ENCODE results near the gene TRIM29. TPM values are rescaled to one million over a fixed set of nuclear protein-coding genes. Genes with fewer than 3 reads are reported as not detected.

Gene TRIM29
- total RNA-seq, 1 experiment from 2014 or later: not detected

GRCh38 chr11:120117991-120118390 lies 19.9 kb downstream of the TRIM29 start:
- H2AK5ac ChIP-seq (ENCODE audit: insufficient read length, low read length): no peak overlapping the region
- no peak overlapping the region for H3K9ac ChIP-seq (ENCODE audit: extremely low read depth, insufficient read length, low read length)
- no peak overlapping the region for H2BK20ac ChIP-seq (ENCODE audit: low read depth, low read length, poor library complexity, severe bottlenecking)
- Mint-ChIP-seq H3K36me3 (ENCODE audit: insufficient read depth in 1 of 3, low read depth in 3 of 3) (peaks cover 0 to 6% (median 5%) of the 10 kb centered on the region in 3 experiments; a peak in 3 of 7 replicates), H3K9me3 (peaks cover 3 to 5% of the 10 kb centered on the region in 2 experiments), H3K27me3 (ENCODE audit: low read depth) (peaks cover 40% of the 10 kb centered on the region), H3K4me3 (no peak overlapping the region), H3K27ac (no peak overlapping the region), H3K4me1 (peaks cover 5 to 18% of the 10 kb centered on the region in 2 experiments)
- H3K23ac ChIP-seq (ENCODE audit: insufficient read length, low read depth, low read length): no peak overlapping the region
- H3K79me1 ChIP-seq (ENCODE audit: insufficient read depth, low read depth, low read length, poor library complexity, severe bottlenecking): no peaks in the 10 kb centered on the region
- H2BK120ac ChIP-seq (ENCODE audit: low read depth, low read length, poor library complexity, severe bottlenecking): no peak overlapping the region
- no peaks in the 10 kb centered on the region for H3K9me3 ChIP-seq (ENCODE audit: control insufficient read depth, low read depth, low read length)
- H4K91ac ChIP-seq (ENCODE audit: insufficient read length, low read depth, low read length): no peak overlapping the region
- no peaks in the 10 kb centered on the region for H3K4me1 ChIP-seq (ENCODE audit: insufficient read depth, low read length)
- no peak overlapping the region for H4K5ac ChIP-seq (ENCODE audit: insufficient read length, low read depth, low read length)
- H2AFZ ChIP-seq (ENCODE audit: low read length): no peak overlapping the region
- H2BK12ac ChIP-seq (ENCODE audit: insufficient read length, low read depth, low read length): no peak overlapping the region
- no peak overlapping the region for H2BK15ac ChIP-seq (ENCODE audit: low read depth, low read length)
- H3K4me2 ChIP-seq (ENCODE audit: insufficient read depth, insufficient read length, low read length): no peak overlapping the region
- no peak overlapping the region for H4K8ac ChIP-seq (replicated peaks; ENCODE audit: insufficient read length, low read depth, low read length)
- H3K27ac ChIP-seq (ENCODE audit: insufficient read length, low read depth, low read length): no peak overlapping the region
- H3K18ac ChIP-seq (ENCODE audit: insufficient read length, low read depth, low read length): no peak overlapping the region
- no peaks in the 10 kb centered on the region for H3K27me3 ChIP-seq (ENCODE audit: insufficient read depth, low read length)
- H2BK5ac ChIP-seq (ENCODE audit: insufficient read length, low read length): no peak overlapping the region
- no peak overlapping the region for H3K4ac ChIP-seq (ENCODE audit: low read depth, low read length)
- TF ChIP-seq CTCF (conservative IDR thresholded peaks at IDR 0.05): no peak
- no peaks in the 10 kb centered on the region for H4K20me1 ChIP-seq (ENCODE audit: control insufficient read depth, insufficient read depth, insufficient read length)
- H3K56ac ChIP-seq (ENCODE audit: insufficient read length, low read depth, low read length): no peak overlapping the region
- no peaks in the 10 kb centered on the region for H3K79me2 ChIP-seq (ENCODE audit: insufficient read depth, low read length)
- no peaks in the 10 kb centered on the region for H3K23me2 ChIP-seq (ENCODE audit: insufficient read length, low read depth, low read length, poor library complexity, severe bottlenecking)
- H3K14ac ChIP-seq (ENCODE audit: insufficient read depth, low read length): no peak overlapping the region
- WGBS (ENCODE audit: extremely low coverage, insufficient read length, low lambda C conversion rate): no CpG with 5 or more reads among the region's 9 CpGs
- DNase-seq: no peak
- no peak overlapping the region for H3T11ph ChIP-seq (ENCODE audit: low read length)

All from H9 (cell line).